Sigmoid colon (tissue), 7 donors: ENCODE data around the gene CDC42BPA. TPM values are rescaled to one million over a fixed set of nuclear protein-coding genes. Genes with fewer than 3 reads are reported as not detected.

ENCODE experiments used
- DNase-seq: peaks from one replicate; pipeline ENCODE4 v3.0.0-alpha.2; 2019
- H3K27ac ChIP-seq, 4 donors: fragments of 200-600 bp; sonication (generic); one replicate each; pipeline ENCODE4 v1.5.1; 2016 to 2019; ENCODE audit warnings: mild to moderate bottlenecking in 1 of 4
- H3K27me3 ChIP-seq, 3 donors: fragments of 200-600 bp; sonication (generic); one replicate each; pipeline ENCODE4 v1.5.1; 2019; ENCODE audit warnings: mild to moderate bottlenecking in 1 of 3
- H3K36me3 ChIP-seq, 4 donors: fragments of 200-600 bp; sonication (generic); one replicate each; pipeline ENCODE4 v1.5.1; 2016 to 2019
- H3K4me1 ChIP-seq, 4 donors: fragments of 200-600 bp; sonication (generic); one replicate each; pipeline ENCODE4 v1.5.1; 2017 to 2019
- H3K4me3 ChIP-seq, 4 donors: fragments of 200-600 bp; sonication (generic); one replicate each; pipeline ENCODE4 v1.5.1; 2017 to 2019; ENCODE audit warnings: mild to moderate bottlenecking in 2 of 4, moderate library complexity in 1 of 4
- H3K9me3 ChIP-seq, 4 donors: fragments of 200-600 bp in 3 of 4; sonication (generic) in 3 of 4; one replicate each; pipeline versions ENCODE4 v1.5.1 to v1.6.1; 2013 to 2019
- CTCF ChIP-seq, 4 experiments: fragments of 450-650 bp in 3 of 4; fragments of 200-600 bp in 1 of 4; IDR thresholded peaks; one replicate each; pipeline ENCODE4 v1.5.1; 2016 to 2019; ENCODE audit warnings: antibody characterized with exemption in 4 of 4, mild to moderate bottlenecking in 3 of 4, moderate library complexity in 2 of 4
- EP300 ChIP-seq, 4 donors: sonication (generic); formaldehyde crosslinking; IDR thresholded peaks; one replicate each; pipeline ENCODE4 v1.6.1; 2017; ENCODE audit warnings: antibody characterized with exemption in 4 of 4
- POLR2A ChIP-seq, 2 donors: fragments of 450-650 bp; IDR thresholded peaks; one replicate each; pipeline ENCODE4 v1.6.1; 2016; ENCODE audit warnings: antibody characterized with exemption in 2 of 2, mild to moderate bottlenecking in 2 of 2, moderate library complexity in 2 of 2
- POLR2AphosphoS5 ChIP-seq, 4 donors: sonication (generic); formaldehyde crosslinking; IDR thresholded peaks; one replicate each; pipeline ENCODE4 v1.6.1; 2017; ENCODE audit warnings: antibody characterized with exemption in 4 of 4
- WGBS, 2 donors: extraction: QIAGEN DNeasy Blood & Tissue Kit; methylation state at CpG; one replicate each; pipeline ENCODE4 v1.1.7; 2013; 5-methylcytosine and 5-hydroxymethylcytosine counted together
- intact Hi-C: fragments of 100-400 bp; cut with DNase I; formaldehyde crosslinking; loops from one replicate; pipeline ENCODE4 v1.15.1; 2023
- polyA plus RNA-seq, 3 donors: library from polyadenylated mRNA; stranded (reverse); fragments of 200-250 nt; gene quantifications; one replicate each; pipeline ENCODE4 v1.2.3, GENCODE V29; 2013
- total RNA-seq, 4 donors: library from RNA; depleted of rRNA; stranded (reverse); fragments of >200 nt; gene quantifications; one replicate each; pipeline ENCODE4 v1.1.0, GENCODE V29; 2016
- donor health status: healthy with polysubstance abuse.
- donor health status: Bipolar disorder and iron deficiency.
- donor health status: healthy.

The CDC42BPA gene
- total and polyA plus RNA-seq, 7 donors, result 8.4 to 93.6 (median 60.8) TPM

DNA sequence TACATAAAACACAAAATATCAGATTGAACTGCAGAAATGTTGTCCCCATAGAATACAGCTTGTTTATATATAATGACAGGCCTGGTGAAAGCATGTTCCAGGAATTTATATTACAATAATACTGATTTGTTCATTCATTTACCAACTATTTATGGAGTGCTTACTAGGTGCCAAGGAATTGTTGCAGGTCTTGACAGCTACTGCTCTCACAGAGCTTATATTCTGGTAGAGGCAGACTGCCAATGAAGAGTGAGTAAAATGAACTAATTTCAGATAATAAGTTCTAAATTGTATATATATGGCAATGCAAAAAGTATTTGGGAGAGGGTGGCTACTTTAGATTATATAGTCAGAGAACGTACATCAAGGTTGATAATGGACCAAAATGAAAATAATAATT, 226.2 kb downstream of the CDC42BPA start:
- 88 to 94% methylated on average over 1 of the region's 1 CpG for WGBS, 2 donors
- no peak overlapping the region for H3K27ac ChIP-seq
- no peaks in the 10 kb centered on the region for H3K9me3 ChIP-seq
- intact Hi-C loops, result no loop called here
- DNase-seq, result no peak
- no peak for TF ChIP-seq EP300 (IDR thresholded peaks at IDR 0.05)
- no peak for TF ChIP-seq POLR2A (IDR thresholded peaks at IDR 0.05)
- no peak for TF ChIP-seq POLR2AphosphoS5 (IDR thresholded peaks at IDR 0.05)
- no peak for TF ChIP-seq CTCF (IDR thresholded peaks at IDR 0.05)
- peaks cover 0 to 19% (median 6%) of the 10 kb centered on the region in 4 donors for H3K36me3 ChIP-seq
- no peak overlapping the region for H3K4me3 ChIP-seq
- no peaks in the 10 kb centered on the region for H3K4me1 ChIP-seq
- H3K27me3 ChIP-seq, result no peaks in the 10 kb centered on the region

GRCh38 chr1:227086636-227087035, 231.7 kb downstream of the CDC42BPA start:
- Histone ChIP-seq H3K27ac (no peak overlapping the region), H3K4me1 (no peaks in the 10 kb centered on the region), H3K36me3 (peaks cover 0 to 42% (median 6%) of the 10 kb centered on the region in 4 donors), H3K9me3 (no peaks in the 10 kb centered on the region), H3K27me3 (no peaks in the 10 kb centered on the region), H3K4me3 (no peak overlapping the region)
- intact Hi-C loops, result no loop called here
- TF ChIP-seq POLR2AphosphoS5 (IDR thresholded peaks at IDR 0.05) (no peak), POLR2A (IDR thresholded peaks at IDR 0.05) (no peak), EP300 (IDR thresholded peaks at IDR 0.05) (no peak), CTCF (IDR thresholded peaks at IDR 0.05) (no peak)
- WGBS, 2 donors, result 86 to 88% methylated on average over 2 of the region's 2 CpGs
- DNase-seq, result no peak

GRCh38 chr1:227082999-227083746, 235.1 kb downstream of the CDC42BPA start:
- Histone ChIP-seq H3K27me3 (no peaks in the 10 kb centered on the region), H3K36me3 (peaks cover 0 to 38% (median 0%) of the 10 kb centered on the region in 4 donors), H3K27ac (no peak overlapping the region), H3K4me3 (no peak overlapping the region), H3K4me1 (no peaks in the 10 kb centered on the region), H3K9me3 (no peaks in the 10 kb centered on the region)
- intact Hi-C loops, result no loop called here
- WGBS, 2 donors, result 96 to 97% methylated on average over 4 of the region's 4 CpGs
- DNase-seq, result no peak
- TF ChIP-seq EP300 (IDR thresholded peaks at IDR 0.05) (no peak), POLR2AphosphoS5 (IDR thresholded peaks at IDR 0.05) (no peak), CTCF (IDR thresholded peaks at IDR 0.05) (no peak), POLR2A (IDR thresholded peaks at IDR 0.05) (no peak)

GRCh38 chr1:227077783-227078182, 240.5 kb downstream of the CDC42BPA start:
- no peak for DNase-seq
- Histone ChIP-seq H3K4me3 (no peak overlapping the region), H3K4me1 (peaks cover 0 to 2% (median 0%) of the 10 kb centered on the region in 4 donors), H3K9me3 (no peaks in the 10 kb centered on the region), H3K27me3 (no peaks in the 10 kb centered on the region), H3K36me3 (peaks cover 0 to 22% (median 0%) of the 10 kb centered on the region in 4 donors), H3K27ac (no peak overlapping the region)
- intact Hi-C loops, result no loop called here
- TF ChIP-seq CTCF (IDR thresholded peaks at IDR 0.05), result no peak
- TF ChIP-seq EP300 (IDR thresholded peaks at IDR 0.05), result no peak
- no peak for TF ChIP-seq POLR2A (IDR thresholded peaks at IDR 0.05)
- no peak for TF ChIP-seq POLR2AphosphoS5 (IDR thresholded peaks at IDR 0.05)
